Activated CD4-positive, alpha-beta T cell treated with anti-CD3 and anti-CD28 coated beads, Interleukin-2, amount 50 U/mL, for 4 hours (primary cell): ENCODE data around the gene IGSF23.

Source experiments
- DNase-seq, 2 experiments: peaks; one replicate each; pipeline ENCODE4 v3.0.0-alpha.2; 2020

IGSF23 gene

DNA sequence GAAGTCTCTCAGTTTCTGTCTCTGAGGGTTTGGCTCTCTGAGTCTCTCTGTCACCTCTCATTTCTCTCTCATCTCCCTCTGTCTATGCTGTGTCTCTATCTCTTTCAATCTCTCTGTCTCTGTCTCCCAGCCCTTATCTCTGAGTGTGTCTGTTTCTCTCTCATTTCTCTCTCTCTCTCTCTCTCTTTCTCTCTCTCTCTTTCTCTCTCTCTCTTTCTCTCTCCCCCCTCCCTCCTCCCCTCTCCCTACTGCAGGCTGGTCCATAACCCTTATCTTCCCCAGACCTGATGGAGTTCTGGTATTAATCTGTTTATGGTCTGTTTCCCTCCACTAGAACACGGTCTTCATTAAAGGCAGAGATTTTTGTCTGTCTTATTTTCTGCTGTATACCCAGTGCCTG, 29.0 kb downstream of the IGSF23 start:
- no peak for DNase-seq

DNA sequence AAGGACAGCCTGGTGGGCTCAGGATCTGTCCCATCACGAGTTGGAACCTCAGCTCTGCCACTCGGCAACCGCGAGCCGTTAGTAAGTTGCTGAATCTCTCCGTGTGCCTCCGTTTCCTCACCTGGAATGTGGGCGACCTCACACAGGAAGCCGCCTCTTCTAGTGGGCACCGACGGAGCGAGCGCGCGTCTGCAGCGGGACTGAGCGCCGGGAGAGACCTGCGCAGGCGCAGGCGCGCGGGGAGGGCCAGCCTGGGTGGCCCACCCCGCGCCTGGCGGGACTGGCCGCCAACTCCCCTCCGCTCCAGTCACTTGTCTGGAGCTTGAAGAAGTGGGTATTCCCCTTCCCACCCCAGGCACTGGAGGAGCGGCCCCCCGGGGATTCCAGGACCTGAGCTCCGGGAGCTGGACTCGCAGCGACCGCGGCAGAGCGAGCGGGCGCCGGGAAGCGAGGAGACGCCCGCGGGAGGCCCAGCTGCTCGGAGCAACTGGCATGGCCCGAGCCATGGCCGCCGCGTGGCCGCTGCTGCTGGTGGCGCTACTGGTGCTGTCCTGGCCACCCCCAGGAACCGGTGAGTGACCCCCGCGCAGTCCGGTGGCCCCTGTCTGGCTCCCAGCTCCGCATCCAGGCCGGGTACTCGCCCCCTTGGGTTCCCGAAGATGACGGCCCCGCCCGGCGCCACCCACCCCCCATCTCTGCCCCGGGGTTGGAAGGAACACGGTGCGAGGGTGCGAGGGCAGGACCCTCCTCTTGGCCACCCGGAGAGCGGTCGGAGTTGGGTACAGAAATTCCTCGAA, 30.4 kb downstream of the IGSF23 start, which contains the start of gene PVR:
Gene PVR, plus strand, starts transcription at position 306 of the 797 bp plus-strand sequence. Its CDS starts 187 bp downstream, at position 493.
- peak in 1 of 2 experiments; percentile 9 for DNase-seq

DNA sequence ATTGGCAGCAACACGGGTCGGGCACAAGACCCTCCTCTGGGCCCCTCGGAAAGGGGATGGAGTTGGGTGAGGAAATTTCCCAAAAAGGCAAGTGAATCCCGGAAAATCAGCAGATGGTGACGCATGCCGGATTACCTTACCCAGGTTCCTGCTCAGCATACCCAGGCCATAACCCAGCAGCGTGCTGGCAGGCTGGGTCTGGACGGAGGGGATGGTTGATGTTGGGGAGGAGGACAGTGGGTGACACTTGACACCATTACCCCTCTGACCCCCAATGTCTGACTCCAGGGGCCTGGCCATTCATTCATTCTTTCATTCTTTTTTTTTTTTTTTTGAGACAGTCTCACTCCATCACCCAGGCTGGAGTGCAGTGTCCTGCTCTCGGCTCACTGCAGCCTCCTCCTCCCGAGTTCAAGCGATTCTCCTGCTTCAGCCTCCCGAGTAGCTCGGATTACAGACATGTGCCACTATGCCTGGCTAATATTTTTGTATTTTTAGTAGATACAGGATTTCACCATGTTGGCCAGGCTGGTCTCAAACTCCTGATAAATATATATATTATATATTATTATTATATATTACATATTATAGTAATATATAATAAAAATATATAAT, 31.1 kb downstream of the IGSF23 start:
- no peak for DNase-seq

DNA sequence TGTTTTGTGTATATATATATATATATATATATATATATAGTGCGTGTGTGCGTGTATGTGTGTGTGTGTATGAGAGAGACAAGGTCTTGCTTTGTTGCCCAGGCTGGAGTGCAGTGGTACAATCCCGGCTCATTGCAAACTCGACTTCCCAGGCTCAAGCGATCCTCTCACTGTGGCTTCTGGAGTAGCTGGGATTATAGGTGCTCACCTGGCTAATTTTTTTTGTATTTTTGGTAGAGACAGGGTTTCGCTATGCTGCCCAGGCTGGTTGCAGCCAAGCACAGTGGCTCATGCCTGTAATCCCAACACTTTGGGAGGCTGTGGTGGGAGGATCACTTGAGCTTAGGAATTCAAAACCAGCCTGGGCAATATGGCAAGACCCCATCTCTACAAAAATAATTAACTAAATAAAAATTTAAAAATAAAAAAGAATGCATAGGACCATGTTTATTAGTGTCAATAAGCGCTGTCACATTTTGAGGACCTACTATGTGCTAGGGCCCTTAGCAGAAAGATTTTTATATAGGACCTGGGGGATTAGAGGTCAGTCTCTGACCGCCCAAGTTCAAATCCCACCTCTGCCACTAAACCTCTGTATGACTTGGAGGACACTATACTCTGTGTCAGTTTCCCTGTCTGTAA, 32.2 kb downstream of the IGSF23 start:
- no peak for DNase-seq

DNA sequence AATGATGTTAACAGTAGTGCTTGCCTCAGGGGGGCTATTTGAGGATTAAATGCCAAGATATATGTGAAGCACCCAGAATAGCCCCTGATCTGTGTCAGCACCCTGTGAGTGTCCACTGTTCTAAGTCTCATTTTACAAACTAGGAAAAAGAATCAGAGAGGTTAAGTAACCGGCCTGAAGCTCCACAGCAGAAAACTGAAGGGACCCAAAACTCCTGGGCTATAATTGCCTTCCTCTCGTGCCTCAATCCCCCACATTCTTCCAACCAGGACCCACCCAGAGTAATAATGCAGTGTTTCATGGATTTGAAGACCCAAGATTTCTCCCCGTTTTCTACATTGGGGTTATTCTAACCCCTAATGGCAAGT, 32.7 kb downstream of the IGSF23 start:
- no peak for DNase-seq

DNA sequence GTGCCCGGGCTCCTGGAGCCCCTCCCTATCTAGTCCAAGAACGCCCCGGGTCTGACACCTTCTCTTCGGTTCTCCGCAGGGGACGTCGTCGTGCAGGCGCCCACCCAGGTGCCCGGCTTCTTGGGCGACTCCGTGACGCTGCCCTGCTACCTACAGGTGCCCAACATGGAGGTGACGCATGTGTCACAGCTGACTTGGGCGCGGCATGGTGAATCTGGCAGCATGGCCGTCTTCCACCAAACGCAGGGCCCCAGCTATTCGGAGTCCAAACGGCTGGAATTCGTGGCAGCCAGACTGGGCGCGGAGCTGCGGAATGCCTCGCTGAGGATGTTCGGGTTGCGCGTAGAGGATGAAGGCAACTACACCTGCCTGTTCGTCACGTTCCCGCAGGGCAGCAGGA, 33.8 kb downstream of the IGSF23 start:
- DNase-seq, result no peak

DNA sequence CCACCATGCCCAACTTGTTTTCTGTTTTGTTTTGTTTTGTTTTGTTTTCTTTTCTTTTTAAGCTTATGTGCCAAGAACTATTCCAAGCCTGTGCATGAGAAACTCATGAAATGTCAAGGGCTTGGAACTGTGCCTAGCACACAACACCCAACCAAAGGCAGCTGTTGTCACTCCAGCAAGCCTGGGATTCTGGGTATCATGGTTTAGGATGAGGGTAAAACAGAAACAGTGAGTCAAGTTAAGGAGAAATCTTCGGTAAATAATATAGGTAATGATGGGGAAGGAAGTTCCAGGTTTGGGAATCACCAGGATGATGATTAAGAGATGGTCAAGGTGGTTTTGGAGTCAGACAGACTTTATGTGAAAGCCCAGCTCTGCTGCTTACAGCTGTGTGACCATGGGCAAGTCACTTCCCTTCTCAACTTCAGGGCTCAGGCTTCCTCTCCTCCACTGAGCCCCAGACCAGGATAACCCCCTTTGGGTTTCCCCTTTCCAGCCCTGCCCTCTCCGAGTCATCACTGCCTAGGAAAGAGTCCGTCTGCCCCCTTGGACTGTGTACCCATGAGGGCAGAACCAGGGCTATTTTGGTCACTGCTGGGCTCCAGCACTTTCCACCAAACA, 35.4 kb downstream of the IGSF23 start:
- DNase-seq, result no peak

DNA sequence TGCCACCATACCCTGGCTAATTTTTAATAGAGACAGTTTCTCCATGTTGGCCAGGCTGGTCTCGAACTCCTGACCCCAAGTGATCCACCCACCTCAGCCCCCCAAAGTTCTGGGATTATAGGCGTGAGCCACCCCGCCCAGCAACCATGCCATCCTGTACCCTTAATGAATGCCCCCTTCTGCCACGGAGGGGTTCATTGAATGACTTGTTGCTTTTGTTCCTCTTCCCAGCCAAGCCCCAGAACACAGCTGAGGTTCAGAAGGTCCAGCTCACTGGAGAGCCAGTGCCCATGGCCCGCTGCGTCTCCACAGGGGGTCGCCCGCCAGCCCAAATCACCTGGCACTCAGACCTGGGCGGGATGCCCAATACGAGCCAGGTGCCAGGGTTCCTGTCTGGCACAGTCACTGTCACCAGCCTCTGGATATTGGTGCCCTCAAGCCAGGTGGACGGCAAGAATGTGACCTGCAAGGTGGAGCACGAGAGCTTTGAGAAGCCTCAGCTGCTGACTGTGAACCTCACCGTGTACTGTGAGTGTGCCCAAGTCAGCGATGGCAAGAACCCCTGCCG, 36.3 kb downstream of the IGSF23 start:
- DNase-seq, result no peak

DNA sequence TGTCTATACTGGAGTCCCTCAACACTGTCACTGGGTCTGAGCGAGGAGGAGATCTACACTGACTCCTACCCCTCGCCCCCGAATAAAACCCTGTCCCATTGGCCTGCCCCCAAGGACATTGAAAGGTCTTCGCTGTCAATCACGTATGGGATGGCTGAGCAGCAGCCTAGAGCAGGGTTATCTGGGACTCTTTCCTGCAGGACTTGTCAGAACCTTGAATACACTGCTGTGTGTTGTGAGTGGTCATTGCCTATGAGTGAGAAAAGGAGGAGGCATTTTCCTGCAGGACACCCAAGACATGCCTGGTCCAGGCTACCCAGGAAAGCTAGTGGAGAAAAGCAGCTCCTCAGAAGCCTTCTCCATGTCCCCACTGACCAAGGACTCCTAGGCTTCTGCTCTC, 40.0 kb downstream of the IGSF23 start:
- no peak for DNase-seq

DNA sequence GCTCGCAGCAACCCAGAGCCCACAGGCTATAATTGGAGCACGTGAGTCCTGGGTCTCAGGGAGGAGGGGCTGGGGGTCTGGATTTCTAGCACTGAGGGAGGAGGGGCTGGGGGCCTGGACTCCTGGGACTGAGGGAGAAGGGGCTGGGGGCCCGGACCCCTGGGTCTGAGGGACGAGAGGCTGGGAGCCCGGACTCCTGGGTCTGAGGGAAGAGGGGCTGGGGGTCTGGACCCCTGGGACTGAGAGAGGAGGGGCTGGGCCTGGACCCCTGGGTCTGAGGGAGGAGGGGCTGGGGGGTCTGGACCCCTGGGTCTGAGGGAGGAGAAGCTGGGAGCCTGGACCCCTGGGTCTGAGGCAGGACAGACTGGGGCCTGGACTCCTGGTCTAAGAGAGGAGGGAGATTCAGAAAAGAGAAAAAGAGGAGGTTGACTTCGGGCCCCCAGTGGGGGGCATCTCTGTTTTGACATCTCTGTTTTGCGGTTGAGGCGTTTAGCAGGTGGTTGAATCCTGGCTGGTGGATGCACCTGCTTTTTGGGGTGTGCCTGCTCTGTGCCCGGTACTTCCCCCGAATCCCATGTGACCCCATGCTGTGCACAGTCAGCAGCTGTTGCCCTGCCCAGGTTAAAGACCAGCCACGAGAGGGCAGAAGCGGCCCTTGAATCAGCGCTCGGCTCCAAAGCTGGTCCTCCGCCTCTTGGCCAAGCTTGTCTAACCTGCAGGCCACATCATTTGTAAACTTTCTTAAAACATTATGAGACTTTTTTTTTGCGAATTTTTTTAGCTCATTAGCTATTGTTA, 40.8 kb downstream of the IGSF23 start:
- DNase-seq, result peak; percentile 57 to 59

DNA sequence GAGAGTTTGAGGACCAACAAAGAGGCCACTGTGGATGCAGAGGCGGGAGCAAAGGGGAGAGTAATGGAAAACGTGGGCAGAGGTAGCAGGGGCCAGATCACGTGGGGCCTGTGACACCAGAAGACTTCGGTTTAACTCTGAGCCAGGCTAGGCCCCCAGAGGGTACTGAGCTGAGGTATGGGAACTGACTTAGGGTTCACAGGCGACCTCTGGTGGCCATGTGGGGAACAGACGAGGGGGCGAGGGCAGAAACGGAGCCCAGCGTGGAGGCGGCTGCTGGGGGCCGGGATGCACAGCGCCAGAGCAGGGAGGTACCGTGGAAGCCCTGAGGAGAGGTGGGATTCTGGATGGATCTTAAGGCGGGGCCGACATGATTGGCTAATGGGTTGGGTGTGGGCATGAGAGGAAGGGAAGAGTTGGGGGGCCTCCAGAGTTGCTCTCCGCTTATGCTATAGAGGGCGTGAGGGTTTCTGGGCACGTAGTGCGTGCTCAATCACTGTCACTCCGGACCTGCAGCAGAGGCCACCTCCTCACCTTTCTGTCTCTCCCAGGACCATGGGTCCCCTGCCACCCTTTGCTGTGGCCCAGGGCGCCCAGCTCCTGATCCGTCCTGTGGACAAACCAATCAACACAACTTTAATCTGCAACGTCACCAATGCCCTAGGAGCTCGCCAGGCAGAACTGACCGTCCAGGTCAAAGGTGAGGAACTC, 44.0 kb downstream of the IGSF23 start:
- DNase-seq, result peak; percentile 63 to 68

DNA sequence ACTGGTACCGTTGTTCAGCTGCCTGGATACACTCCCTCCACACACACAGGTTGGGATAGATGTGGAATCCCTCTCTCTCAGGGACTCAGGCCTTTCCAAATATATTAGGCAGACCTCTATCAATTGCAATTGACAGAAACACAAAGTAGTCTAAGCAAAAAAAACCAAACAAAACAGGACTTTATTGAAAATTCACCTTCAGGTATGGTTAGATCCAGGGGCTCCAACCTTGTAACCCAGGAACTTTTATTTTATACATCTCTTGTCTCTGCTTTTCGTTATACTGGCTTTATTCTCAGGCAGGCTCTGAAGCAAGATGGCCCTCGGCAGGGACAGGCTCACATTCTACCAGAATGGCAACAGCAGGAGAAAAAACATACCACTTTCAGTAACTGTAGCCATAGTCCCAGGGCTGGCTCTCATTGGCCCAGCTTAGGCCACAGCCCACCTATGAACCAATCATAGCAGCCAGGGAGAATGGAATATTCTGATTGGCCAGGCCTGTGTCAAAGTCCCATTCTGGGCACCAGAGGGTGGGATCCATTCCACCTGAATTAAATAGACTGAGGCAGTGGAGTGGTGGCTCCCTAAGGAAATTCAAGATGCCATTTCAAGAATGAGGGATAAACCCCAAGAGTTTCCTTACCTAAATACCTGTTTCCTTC, 44.8 kb downstream of the IGSF23 start:
- DNase-seq, result no peak

DNA sequence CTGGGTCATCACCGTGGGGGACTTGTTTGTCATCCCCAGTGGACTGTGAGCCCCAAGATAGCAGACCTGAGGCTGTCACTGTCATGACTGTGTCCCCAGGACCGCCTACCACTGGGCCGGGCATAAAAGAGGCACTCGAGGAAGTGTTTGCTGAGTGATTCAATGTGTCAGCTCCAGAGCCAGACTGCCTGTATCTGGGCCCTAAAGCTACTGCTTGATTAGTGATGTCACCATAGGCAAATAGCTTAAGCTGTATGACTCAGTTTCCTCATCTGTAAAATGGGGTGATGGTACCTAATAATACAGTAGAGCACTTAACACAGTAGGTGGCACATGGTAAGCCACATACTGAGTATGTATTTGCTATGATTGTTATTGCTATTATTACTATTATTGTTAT, 46.7 kb downstream of the IGSF23 start:
- DNase-seq, result no peak

DNA sequence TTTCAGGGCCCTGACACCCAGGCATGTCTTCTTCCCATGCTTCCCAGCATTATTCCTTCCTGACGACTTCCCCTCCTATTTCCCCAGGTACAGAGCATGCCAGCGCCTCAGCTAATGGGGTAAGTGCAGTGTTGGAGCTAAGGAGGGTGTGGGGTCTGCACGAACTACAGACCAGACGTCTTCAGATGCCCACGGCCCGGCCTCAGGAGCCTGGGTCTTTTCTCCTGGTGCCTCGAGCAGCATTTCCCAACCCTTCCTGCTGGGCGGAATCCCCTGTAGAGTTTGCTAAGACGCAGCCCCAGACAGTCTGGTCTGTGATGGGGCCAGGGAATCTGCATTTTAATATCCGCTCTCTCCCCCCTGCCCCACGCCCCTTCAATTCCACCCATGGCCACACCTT, 47.8 kb downstream of the IGSF23 start:
- DNase-seq, result no peak

DNA sequence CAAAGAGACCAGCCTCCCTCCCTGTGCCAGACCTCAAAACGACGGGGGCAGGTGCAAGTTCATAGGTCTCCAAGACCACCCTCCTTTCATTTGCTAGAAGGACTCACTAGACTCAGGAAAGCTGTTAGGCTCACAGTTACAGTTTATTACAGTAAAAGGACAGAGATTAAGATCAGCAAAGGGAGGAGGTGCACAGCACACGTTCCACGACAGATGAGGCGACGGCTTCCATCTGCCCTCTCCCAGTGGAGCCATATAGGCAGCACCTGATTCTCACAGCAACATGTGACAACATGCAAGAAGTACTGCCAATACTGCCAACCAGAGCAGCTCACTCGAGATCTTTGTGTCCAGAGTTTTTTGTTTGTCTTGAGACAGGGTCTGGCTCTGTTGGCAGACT, 48.5 kb downstream of the IGSF23 start:
- DNase-seq, result no peak

DNA sequence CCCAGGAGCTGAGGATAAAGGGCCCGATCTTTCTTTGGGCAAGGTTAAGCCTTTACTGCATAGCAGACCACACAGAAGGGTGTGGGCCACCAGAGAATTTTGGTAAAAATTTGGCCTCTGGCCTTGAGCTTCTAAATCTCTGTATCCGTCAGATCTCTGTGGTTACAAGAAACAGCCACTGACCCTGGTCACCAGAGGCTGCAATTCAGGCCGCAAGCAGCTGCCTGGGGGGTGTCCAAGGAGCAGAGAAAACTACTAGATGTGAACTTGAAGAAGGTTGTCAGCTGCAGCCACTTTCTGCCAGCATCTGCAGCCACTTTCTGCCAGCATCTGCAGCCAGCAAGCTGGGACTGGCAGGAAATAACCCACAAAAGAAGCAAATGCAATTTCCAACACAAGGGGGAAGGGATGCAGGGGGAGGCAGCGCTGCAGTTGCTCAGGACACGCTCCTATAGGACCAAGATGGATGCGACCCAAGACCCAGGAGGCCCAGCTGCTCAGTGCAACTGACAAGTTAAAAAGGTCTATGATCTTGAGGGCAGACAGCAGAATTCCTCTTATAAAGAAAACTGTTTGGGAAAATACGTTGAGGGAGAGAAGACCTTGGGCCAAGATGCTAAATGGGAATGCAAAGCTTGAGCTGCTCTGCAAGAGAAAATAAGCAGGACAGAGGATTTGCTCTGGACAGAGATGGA, 49.5 kb downstream of the IGSF23 start:
- no peak for DNase-seq

DNA sequence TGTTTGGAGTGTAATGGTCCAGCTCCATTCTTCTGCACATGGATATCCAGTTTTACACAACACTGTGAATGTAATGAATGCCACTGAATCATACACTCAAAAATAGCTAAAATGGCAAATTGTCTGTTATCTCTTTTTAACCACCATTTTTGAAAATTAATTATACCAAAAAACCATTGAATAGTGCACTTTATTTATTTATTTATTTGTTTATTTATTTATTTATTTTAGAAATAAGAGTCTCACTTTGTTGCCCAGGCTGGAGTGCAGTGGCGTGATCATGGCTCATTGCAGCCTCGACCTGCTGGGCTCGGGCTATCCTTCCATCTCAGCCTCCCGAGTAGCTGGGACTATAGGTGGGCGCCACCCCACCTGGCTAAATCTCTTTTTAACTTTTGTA, 50.6 kb downstream of the IGSF23 start:
- no peak for DNase-seq

DNA sequence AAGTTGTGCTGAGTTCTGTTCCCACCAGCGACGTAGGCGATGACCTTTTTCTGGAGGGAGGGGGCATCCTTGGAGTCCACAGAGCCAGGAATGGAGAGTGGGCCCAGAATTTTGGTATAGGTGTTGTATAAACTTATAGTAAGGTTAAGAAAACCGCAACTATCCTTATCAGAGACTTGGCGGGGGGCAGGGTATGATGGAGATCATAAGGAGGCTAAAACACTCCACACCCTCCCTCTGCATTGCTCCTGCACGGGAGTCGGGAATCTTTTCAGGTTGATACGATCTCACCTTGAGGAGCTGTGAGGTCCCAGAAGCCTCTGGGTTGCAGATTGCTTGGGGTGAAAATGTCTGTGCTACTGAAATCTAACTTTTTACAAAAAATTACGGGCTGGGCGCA, 51.6 kb downstream of the IGSF23 start:
- no peak for DNase-seq

DNA sequence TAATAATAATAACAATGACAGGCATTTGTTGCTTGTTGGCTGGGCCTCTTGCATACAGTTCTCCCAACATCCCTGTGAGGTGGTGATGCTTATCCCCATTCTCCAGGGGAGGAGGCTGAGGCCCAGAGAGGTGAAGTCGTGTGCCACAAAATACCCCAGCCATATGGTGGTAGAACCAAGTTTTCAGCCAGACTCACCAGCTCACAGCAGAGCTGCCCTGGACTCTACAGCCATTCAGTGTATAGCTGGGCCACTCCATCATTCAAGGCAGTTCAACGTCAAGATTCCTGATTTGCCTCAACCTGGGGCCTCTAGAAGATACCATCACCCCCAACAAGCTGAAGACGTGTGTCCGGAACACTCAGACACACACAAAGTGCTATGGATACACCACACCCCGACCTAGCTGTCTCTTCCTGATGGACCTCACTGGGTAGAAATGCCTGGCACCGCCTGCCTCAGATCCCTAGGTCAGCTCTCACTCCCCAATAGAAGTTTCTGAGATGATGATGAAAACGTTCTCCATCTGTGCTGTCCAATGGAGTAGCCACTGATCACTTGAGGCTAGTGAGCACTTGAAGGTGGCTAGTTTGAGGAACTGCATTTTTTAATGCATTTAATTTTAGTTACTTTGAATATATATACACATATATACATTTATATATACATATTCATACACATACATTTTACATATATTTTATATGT, 53.6 kb downstream of the IGSF23 start:
- DNase-seq, result no peak
